GM19463 (cell line): ENCODE measurements around the gene HSD3B7.

Experiments used
- ATAC-seq: cut with Tn5 transposase; IDR thresholded peaks from one replicate; pipeline ENCODE4 v1.9.1; 2021; ENCODE audit warnings: mild to moderate bottlenecking, moderate library complexity; ENCODE audit not compliant: unreplicated experiment

Gene HSD3B7

DNA sequence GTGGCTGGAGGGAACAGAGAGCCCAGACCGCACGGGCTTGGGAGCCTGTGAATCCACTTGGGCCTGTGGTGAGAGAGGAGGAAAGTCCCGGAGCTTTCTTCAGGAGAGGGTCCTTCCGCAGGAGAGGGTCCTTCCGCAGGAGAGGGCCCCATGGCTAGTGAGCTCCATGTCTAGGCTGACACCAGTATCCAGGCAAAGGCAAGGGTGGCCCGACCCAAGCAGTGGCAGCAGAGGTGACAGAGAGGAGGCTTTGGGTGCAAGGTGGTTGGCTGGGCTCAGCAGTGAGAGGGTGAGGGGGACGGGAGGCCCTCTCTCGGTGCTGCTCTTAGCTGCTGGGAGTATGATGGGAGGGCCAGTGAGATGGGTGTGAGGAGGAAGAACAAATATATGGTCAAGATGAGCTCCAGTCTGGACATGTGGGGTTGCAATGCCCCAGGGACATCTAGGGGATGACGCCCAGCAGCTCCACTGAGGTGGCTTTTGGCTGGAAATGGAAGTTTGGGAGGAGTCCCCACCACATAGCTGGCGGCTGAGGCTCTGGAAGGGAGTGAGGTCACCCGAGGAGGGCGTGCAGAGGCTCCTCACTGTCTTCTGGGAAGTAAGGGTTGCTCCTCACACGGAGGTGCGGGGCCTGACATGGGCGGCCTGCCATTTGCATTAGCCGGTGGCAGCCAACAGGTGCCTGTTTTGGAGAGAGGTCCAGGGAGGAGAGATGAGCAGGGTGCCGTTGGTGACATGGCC is 2.3 kb upstream of the HSD3B7 start:
- no peak for ATAC-seq

- no peak for ATAC-seq
These were observed 1.6 kb upstream of the HSD3B7 start for GRCh38 chr16:30983289-30983889.

- ATAC-seq, result no peak
These were observed 953 bp upstream of the HSD3B7 start for GRCh38 chr16:30983898-30984610.

GRCh38 chr16:30985401-30986128 is 558 bp downstream of the HSD3B7 start:
- ATAC-seq, result no peak

DNA sequence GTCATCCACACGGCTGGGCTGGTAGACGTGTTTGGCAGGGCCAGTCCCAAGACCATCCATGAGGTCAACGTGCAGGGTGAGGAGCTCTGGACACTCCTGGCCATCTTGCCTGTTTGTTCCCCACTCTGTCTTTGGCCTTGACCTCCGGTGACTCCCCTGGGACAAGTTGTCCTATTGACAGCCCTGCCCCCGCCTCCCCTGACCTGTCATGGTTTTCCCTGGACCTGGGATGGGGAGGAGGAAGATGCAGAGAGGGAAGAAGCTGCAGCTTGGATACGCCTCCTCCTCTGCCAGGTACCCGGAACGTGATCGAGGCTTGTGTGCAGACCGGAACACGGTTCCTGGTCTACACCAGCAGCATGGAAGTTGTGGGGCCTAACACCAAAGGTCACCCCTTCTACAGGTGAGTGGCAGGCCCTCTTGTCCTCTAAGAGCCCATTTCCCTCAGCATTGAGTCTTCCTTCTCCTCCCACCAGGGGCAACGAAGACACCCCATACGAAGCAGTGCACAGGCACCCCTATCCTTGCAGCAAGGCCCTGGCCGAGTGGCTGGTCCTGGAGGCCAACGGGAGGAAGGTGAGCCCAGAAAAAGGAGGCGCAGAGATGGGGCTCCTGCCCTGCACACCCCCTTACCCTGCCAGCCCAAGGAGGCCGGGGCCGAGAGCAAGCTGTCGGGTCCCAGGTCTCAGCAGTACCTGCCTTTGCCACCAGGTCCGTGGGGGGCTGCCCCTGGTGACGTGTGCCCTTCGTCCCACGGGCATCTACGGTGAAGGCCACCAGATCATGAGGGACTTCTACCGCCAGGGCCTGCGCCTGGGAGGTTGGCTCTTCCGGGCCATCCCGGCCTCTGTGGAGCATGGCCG is 1.4 kb downstream of the HSD3B7 start:
- no peak for ATAC-seq

DNA sequence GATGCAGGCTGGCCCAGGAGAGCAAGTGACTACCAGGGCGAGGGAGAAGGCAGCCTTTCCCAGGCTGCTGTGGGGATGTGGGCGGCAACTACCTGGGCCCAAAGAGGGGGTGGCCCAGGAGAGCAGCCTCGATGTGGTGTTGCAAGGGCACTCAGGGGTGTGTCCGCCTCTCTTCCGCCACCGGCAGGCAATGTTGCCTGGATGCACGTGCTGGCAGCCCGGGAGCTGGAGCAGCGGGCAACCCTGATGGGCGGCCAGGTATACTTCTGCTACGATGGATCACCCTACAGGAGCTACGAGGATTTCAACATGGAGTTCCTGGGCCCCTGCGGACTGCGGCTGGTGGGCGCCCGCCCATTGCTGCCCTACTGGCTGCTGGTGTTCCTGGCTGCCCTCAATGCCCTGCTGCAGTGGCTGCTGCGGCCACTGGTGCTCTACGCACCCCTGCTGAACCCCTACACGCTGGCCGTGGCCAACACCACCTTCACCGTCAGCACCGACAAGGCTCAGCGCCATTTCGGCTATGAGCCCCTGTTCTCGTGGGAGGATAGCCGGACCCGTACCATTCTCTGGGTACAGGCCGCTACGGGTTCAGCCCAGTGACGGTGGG is 2.7 kb downstream of the HSD3B7 start:
- no peak for ATAC-seq

GRCh38 chr16:30989469-30990047 is 4.6 kb downstream of the HSD3B7 start:
- no peak for ATAC-seq

DNA sequence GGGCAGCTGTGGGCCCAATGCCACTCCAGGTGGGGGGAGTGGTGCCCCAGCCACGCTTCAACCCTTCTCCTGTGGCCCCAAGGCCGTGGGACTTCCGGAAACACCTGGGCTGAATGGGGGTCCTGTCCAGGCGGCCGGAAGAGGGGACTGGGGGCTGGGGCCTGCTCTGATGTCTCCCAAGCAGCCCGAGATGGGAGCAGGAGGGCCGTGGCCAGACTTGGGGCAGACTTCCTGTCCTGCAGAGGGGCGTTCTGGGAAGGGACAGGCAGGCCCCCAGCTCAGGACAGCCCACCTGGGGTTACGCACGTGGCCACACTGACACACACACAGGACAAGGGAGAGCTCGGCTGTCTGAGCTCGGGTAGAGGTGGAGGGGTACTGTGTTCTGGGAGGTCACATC is 5.1 kb downstream of the HSD3B7 start:
- no peak for ATAC-seq

- no peak for ATAC-seq
These were observed 6.0 kb downstream of the HSD3B7 start for GRCh38 chr16:30991052-30991451.

DNA sequence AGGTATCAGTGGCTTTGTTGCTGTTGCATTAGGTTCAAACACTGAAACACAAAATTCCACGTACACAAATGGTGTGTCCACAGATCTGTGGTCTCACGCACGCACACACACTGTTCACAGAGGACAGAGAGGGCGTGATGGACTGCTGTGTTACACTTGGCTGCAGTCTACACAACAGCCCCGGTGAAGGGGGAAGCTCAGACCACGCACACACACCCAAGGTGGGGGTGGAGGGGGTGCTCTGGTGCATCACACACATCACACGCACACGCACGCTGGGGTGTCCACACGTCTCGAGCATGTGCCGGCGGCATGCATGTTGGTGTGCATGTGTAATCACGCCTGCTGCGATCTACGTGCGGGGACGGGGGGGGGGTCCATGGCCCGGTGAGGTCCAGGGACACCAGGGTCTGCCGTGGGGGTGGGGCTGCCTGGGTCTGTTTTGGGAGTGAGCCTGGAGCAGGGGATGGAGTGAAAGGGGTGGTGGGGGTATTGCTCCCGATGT is 7.3 kb downstream of the HSD3B7 start:
- no peak for ATAC-seq

DNA sequence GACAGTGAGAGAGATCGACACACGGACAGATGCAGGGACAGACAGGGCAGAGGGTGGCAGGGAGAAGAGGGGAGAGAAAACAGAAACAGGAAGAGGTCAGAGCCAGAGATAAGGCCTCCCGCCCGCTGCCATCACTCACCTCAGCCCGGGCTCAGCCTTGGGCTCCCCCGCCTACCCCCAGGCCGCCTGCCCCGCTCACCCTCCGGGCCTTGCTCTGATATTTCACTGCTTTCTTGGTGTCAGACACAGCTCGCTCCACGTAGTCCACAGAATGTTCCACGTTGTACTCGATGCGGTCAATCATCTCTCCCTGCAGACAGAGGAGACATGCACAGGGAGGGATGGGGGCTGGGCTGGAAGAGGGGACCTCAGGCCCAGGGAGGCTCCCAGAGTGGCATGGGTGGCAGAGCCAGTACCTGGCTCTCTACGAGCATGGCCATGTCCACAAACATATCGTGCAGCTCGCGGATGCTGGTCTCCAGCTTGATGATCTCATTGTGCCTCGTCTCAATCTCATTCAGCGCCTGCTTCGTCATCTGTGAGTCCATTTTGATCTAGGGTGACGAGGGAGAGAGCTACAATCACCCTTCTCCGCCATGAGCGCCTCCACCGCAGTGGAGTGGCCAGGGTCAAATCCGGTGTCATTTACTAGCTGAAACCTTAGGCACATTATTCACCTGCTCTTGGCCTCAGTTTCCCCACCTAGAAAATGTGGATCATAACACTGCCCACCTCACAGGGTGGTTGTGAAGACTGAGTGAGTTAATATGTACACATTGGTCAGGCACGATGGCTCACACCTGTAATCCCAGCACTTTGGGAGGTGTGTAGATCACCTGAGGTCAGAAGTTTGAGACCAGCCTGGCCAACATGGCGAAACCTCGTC is 8.2 kb downstream of the HSD3B7 start:
- no peak for ATAC-seq

GRCh38 chr16:30995927-30996323 is 10.9 kb downstream of the HSD3B7 start:
- ATAC-seq, result no peak

DNA sequence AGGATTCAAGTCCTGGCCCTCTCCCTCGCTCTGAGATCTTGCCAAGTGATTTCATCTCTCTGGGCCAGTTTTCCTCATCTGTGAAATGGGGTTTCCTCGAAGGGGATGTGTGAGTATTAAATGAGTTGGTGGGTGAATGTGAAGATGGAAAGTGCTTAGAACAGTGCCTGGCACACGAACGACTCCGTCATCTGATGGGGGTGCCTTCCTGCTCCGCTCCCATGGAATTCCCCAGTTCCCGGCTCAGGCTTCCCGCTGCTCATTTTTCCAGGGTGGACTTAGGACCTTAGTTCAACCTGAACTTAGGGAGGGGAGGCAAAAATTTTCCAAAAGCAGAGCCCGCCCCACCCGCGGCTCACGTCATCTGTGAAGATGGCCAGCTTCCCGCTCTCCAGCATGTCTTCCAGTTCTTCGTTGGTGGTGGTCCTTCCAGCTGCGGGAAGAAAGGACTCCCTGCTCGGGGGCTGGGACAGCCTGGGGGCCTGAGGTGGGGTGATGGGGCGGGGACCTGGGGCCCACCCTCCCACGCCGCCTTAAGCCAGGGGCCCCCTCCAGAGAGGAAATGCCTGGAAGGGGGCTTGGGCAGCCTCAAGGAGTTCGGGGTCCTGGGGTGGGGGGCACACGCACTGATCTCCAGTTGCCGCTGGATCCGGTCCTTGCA is 11.4 kb downstream of the HSD3B7 start:
- no peak for ATAC-seq

GRCh38 chr16:30996985-30997724 is 12.1 kb downstream of the HSD3B7 start:
- peak; percentile 83 for ATAC-seq

GRCh38 chr16:30997725-30998711 is 13.0 kb downstream of the HSD3B7 start:
- ATAC-seq, result no peak
